OCI-LY1 (cell line): ENCODE results near the gene CSMD2.

Experiments used
- H2AFZ ChIP-seq: fragments of 200-600 bp; sonication (generic), shearing (Covaris generic); 2 replicates; pipeline ENCODE4 v1.6.0; 2014; ENCODE audit warnings: antibody characterized with exemption, mild to moderate bottlenecking, low read length
- H3F3A ChIP-seq: fragments of 200-600 bp; sonication (generic), shearing (Covaris generic); 2 replicates; pipeline ENCODE4 v1.6.0; 2014; ENCODE audit warnings: mild to moderate bottlenecking, antibody characterized with exemption, low read length, moderate library complexity; ENCODE audit not compliant: insufficient read depth
- H3K27ac ChIP-seq: fragments of 200-600 bp; sonication (generic); 2 replicates; pipeline ENCODE4 v1.5.1; 2014; ENCODE audit warnings: low read length, mixed run types, mild to moderate bottlenecking, low read depth; ENCODE audit not compliant: poor library complexity, severe bottlenecking
- H3K27me3 ChIP-seq: fragments of 200-600 bp; sonication (generic); 2 replicates; pipeline ENCODE4 v1.6.0; 2014; ENCODE audit warnings: antibody characterized with exemption, mild to moderate bottlenecking, low read length, moderate library complexity; ENCODE audit not compliant: insufficient read depth
- H3K36me3 ChIP-seq: fragments of 200-600 bp; sonication (generic); 2 replicates; pipeline ENCODE4 v1.6.1; 2014; ENCODE audit warnings: mild to moderate bottlenecking, antibody characterized with exemption, low read length, moderate library complexity, mixed read lengths; ENCODE audit not compliant: insufficient read depth
- H3K4me1 ChIP-seq: fragments of 200-600 bp; sonication (generic); 2 replicates; pipeline ENCODE4 v1.5.1; 2014; ENCODE audit warnings: mild to moderate bottlenecking, low read length, moderate library complexity; ENCODE audit not compliant: insufficient read depth, severe bottlenecking
- H3K4me2 ChIP-seq: fragments of 200-600 bp; sonication (generic), shearing (Covaris generic); 2 replicates; pipeline ENCODE4 v1.6.1; 2014; ENCODE audit warnings: low read length
- H3K4me3 ChIP-seq: fragments of 200-600 bp; sonication (generic); 2 replicates; pipeline ENCODE4 v1.5.1; 2014; ENCODE audit warnings: low read length, low read depth, mild to moderate bottlenecking, mixed read lengths; ENCODE audit not compliant: poor library complexity, severe bottlenecking
- H3K79me2 ChIP-seq: fragments of 200-600 bp; shearing (Covaris generic); 2 replicates; pipeline ENCODE4 v1.6.1; 2016; ENCODE audit warnings: mixed run types, low read length, mixed read lengths; ENCODE audit not compliant: insufficient read depth
- H3K9ac ChIP-seq: fragments of 200-600 bp; sonication (generic), shearing (Covaris generic); 2 replicates; pipeline ENCODE4 v1.6.1; 2014; ENCODE audit warnings: mild to moderate bottlenecking, low read length, mixed read lengths
- H3K9me2 ChIP-seq: fragments of 200-600 bp; sonication (generic), shearing (Covaris generic); 2 replicates; pipeline ENCODE4 v1.6.1; 2014; ENCODE audit warnings: low read depth, mild to moderate bottlenecking, low read length, mixed read lengths
- H3K9me3 ChIP-seq: fragments of 200-600 bp; shearing (Covaris generic); 2 replicates; pipeline ENCODE4 v1.6.1; 2014; ENCODE audit warnings: low read length, mixed read lengths
- H4K20me1 ChIP-seq: fragments of 200-600 bp; sonication (generic), shearing (Covaris generic); 2 replicates; pipeline ENCODE4 v1.6.0; 2016; ENCODE audit warnings: mild to moderate bottlenecking, low read length; ENCODE audit not compliant: insufficient read depth
- EZH2 ChIP-seq: fragments of 200-600 bp; sonication (generic), shearing (Covaris generic); IDR thresholded peaks from 2 replicates; pipeline ENCODE4 v1.8.0; 2017; ENCODE audit warnings: borderline replicate concordance, mixed run types, mild to moderate bottlenecking, antibody characterized with exemption, low read length, moderate library complexity, mixed read lengths
- TF ChIP-seq, protein P1 (sequence below): fragments of 200-600 bp; sonication (generic), shearing (Covaris generic); IDR thresholded peaks from 2 replicates; pipeline ENCODE4 v1.5.1; 2017; ENCODE audit warnings: mild to moderate bottlenecking, antibody characterized with exemption, low read length, moderate library complexity, mixed read lengths

Gene CSMD2

DNA sequence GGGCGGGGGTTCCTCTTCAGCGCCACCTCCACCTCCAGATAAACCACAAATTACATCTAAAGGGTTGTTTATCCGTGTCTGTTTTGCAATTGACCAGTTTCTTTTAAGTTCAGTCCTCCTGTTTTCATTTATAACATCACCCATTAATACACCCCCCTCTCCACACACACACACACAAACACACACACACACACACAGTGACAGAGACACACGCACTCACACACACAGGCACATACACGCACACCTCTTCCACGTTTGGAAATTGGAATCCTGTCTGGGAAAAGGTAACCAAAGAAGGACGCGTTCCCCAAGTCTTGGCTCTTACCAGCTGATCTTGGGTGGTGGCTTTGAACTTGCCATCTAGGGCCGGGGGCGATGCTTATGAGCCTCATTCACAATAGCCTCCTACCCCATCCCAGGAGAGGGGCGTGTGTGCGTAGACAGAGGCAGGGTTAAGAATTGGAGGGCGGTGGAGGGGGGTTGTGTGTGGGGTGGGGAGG lies 442 bp upstream of the CSMD2 start:
- TF ChIP-seq, protein P1, sequence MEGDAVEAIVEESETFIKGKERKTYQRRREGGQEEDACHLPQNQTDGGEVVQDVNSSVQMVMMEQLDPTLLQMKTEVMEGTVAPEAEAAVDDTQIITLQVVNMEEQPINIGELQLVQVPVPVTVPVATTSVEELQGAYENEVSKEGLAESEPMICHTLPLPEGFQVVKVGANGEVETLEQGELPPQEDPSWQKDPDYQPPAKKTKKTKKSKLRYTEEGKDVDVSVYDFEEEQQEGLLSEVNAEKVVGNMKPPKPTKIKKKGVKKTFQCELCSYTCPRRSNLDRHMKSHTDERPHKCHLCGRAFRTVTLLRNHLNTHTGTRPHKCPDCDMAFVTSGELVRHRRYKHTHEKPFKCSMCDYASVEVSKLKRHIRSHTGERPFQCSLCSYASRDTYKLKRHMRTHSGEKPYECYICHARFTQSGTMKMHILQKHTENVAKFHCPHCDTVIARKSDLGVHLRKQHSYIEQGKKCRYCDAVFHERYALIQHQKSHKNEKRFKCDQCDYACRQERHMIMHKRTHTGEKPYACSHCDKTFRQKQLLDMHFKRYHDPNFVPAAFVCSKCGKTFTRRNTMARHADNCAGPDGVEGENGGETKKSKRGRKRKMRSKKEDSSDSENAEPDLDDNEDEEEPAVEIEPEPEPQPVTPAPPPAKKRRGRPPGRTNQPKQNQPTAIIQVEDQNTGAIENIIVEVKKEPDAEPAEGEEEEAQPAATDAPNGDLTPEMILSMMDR = no peak
- no peak for TF ChIP-seq EZH2
- Histone ChIP-seq H3K79me2 (no peaks in the 10 kb centered on the region), H3K27ac (no peak overlapping the region), H3K9ac (no peak overlapping the region), H3K36me3 (no peaks in the 10 kb centered on the region), H3K9me3 (no peaks in the 10 kb centered on the region), H3K4me3 (no peak overlapping the region), H3K4me2 (no peak overlapping the region), H3F3A (no peaks in the 10 kb centered on the region), H2AFZ (no peak overlapping the region), H3K9me2 (no peaks in the 10 kb centered on the region), H4K20me1 (no peaks in the 10 kb centered on the region), H3K27me3 (no peaks in the 10 kb centered on the region), H3K4me1 (no peaks in the 10 kb centered on the region)

DNA sequence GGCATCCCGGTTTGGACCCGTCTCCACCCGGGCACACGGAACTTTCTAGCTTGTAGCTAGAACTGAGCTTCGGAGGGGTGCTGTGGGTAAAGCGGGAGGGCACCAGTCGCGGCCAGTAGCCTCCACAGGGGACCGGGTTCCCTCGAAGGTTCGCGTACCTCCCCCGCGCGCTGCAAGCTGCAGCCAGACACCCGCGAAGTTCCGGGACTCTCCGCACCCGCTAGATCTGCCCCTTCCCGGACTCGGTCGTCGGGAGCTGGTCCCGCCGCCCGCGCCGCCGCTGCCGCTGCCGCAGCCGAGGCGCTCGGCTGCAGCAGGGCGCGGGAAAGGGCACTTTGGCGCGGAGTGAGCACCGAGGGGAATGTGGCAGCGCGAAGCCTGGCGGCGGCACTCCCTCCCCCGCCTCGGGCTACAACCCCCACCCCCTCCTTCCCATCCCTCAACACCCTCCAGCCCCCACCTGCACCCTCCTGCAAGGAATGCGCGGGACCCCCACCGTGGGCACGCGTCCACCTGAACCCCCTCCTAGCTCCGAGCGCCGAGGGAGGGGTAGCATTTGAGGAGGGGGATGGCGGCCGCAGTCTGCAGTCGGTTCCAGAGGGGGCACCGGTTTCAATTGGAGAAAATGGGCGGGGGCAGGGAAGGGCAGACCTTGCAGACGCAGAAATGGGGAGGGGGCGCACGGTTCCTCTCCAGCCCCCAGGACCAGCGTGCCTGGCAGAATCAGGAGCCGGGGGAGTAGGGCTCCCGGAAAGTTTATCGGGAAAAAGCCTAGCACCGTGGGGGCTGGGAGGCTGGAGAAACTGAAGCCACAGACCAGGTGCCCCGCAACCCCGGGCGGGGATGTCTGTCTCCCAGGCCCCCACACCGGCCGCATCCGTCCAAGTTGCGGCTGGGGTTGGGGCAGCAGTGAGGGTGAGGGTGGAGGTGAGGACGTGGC lies 968 bp downstream of the CSMD2 start:
- H3F3A ChIP-seq = no peaks in the 10 kb centered on the region
- no peak overlapping the region for H3K27ac ChIP-seq
- H3K9me2 ChIP-seq = no peaks in the 10 kb centered on the region
- H3K36me3 ChIP-seq = no peaks in the 10 kb centered on the region
- H2AFZ ChIP-seq = no peak overlapping the region
- H3K9ac ChIP-seq = no peak overlapping the region
- TF ChIP-seq EZH2 = no peak
- TF ChIP-seq, protein P1 = no peak
- H3K79me2 ChIP-seq = no peaks in the 10 kb centered on the region
- no peak overlapping the region for H3K4me2 ChIP-seq
- H4K20me1 ChIP-seq = no peaks in the 10 kb centered on the region
- no peaks in the 10 kb centered on the region for H3K27me3 ChIP-seq
- H3K4me1 ChIP-seq = no peaks in the 10 kb centered on the region
- no peaks in the 10 kb centered on the region for H3K9me3 ChIP-seq
- no peak overlapping the region for H3K4me3 ChIP-seq

DNA sequence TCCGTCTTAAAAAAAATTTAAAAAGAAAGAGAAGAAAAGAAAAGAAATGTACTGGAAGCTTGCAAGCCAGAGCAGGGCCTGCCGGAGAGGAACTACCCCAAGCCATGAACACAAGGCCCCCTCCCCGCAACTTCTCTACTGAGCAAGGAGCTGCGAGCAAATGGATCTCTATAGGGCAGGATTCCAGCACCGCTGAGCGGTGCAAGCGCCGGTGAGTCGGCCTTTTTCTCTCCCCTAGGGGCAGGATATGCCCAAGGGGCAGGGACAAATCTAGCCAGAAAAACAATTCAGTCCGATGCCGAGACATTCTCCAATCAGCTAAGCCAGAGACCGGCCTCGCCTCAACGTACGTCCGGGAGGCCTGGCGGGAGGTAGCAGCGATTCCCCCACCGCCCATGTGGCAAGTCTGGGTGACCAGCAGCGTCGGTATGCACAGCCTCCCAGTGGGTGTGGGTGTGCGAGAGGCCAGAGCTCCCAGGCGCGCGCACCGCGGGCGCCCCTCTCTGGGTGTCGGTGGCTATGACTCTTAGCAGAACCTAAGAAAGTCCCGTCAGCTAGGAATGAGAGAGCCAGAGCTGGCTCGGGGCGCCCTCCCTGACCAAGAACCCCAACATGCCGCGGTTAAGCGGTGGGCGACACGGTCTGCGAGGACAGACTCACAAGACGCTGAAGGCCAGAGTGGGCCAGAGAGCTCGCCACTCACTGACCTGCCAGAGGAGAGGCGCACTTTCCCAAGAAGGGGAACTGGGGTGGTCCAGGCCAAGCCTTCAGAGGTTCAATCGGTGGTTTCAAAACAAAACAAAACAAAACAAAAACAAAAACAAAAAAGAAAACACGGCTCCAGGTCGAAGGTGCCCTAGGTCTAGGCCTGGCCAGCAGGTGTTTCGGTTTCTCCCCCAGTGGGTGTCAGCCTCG lies 1.9 kb downstream of the CSMD2 start:
- Histone ChIP-seq H3K9ac (no peak overlapping the region), H3K9me2 (no peaks in the 10 kb centered on the region), H3K79me2 (no peaks in the 10 kb centered on the region), H3K4me3 (no peak overlapping the region), H3K36me3 (no peaks in the 10 kb centered on the region), H2AFZ (no peak overlapping the region), H4K20me1 (no peaks in the 10 kb centered on the region), H3F3A (no peaks in the 10 kb centered on the region), H3K4me2 (no peak overlapping the region), H3K4me1 (no peaks in the 10 kb centered on the region), H3K27ac (no peak overlapping the region), H3K9me3 (no peaks in the 10 kb centered on the region), H3K27me3 (no peaks in the 10 kb centered on the region)
- no peak for TF ChIP-seq EZH2
- TF ChIP-seq, protein P1 = peak; percentile 16; the same call in 1 of the 2 replicates
